Coronary artery (tissue), 2 donors: Measurements from ENCODE around the gene AMBP.

ENCODE experiments used
- DNase-seq: peaks from one replicate; pipeline ENCODE4 v3.0.0-alpha.2; 2017; ENCODE audit warnings: low spot score
- H3K27ac ChIP-seq, 2 donors: fragments of 200-600 bp; sonication (generic); one replicate each; pipeline ENCODE4 v1.5.1; 2016 to 2019
- H3K4me3 ChIP-seq: fragments of 200-600 bp; sonication (generic); 2 replicates; pipeline ENCODE4 v1.5.1; 2016; ENCODE audit warnings: mild to moderate bottlenecking, moderate library complexity
- CTCF ChIP-seq: fragments of 200-600 bp; sonication (generic); IDR thresholded peaks from one replicate; pipeline ENCODE4 v1.5.1; 2019; ENCODE audit warnings: antibody characterized with exemption

Gene AMBP

GRCh38 chr9:114029311-114030170 lies 48.6 kb downstream of the AMBP start:
- TF ChIP-seq CTCF = no peak
- Histone ChIP-seq H3K4me3 (no peak overlapping the region), H3K27ac (no peak overlapping the region)
- peak; percentile 31 for DNase-seq

DNA sequence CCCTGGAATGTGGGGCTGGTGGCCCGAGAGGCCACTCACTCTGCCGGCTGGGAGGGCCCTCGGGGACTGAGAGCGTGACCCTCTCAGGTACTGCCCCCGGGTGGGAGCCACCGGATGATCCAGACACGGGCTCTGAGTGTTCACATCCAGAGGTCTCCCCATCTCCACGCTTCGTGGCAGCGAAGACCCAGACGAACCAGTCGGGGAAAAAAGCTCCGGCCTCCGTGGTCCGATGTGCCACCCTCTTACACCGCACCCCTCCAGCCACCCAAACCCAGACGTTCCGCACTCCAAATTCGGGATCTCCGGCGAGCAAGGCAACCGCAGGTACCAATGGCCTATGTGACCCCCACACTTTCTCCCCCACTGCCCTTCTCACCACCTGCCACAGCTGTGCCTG lies 49.5 kb downstream of the AMBP start:
- peak; percentile 45 for DNase-seq
- no peak overlapping the region for H3K4me3 ChIP-seq
- TF ChIP-seq CTCF = no peak
- H3K27ac ChIP-seq = no peak overlapping the region

DNA sequence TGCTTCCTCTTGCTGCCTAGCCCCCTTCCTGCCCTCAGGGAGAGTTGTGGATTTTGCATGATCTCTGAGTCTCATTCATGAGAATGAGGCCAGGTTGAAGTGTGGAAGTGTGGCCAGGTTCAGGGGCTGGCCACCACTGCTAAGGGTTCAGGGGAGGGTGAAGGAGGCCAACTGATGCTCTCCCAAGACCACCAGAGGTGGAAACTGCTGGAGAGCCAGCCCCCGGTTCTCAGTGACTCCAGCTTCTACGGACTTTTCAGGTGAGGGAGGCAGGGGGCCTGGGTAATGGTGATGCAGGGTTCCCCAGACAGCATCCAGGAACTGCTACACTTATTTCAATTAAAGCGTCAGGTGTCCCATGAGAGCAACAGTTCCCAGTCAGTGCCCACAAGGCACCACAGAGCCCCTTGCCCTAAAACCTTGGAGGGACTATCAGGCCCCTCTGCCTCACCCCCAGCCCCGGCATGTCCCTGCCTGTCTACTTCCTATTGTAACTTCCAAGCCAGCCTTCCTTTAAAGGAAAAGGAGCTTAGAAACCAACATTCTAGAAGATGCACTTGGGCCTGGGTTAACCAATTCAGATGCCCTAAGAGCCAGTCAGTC lies 50.1 kb downstream of the AMBP start:
- DNase-seq = peak; percentile 43
- no peak overlapping the region for H3K27ac ChIP-seq
- no peak for TF ChIP-seq CTCF
- H3K4me3 ChIP-seq = no peak overlapping the region

GRCh38 chr9:114027159-114027862 lies 50.8 kb downstream of the AMBP start:
- Histone ChIP-seq H3K27ac (no peak overlapping the region), H3K4me3 (no peak overlapping the region)
- DNase-seq = peak; percentile 66
- no peak for TF ChIP-seq CTCF

GRCh38 chr9:114026335-114026734 lies 51.8 kb downstream of the AMBP start:
- no peak for TF ChIP-seq CTCF
- Histone ChIP-seq H3K4me3 (no peak overlapping the region), H3K27ac (no peak overlapping the region)
- DNase-seq = peak; percentile 49

DNA sequence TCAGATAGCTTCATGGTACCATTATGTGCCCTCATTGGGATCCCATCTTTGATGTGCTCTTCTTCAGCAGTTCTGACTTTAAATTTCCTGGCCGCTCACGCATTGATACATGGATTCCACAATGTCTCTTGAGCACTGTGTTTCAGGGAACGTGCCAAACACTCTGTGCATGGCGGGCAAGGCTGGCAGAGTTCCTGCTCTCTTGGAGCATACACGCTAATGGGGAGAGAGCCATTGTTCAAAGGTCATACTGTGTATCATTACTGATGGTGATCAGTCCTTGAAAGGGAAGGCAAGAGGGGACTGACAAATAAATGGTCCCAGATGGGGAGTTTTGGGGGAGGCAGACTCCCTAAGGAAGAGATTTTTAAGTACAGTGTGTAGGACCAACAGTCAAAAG lies 52.3 kb downstream of the AMBP start:
- no peak for TF ChIP-seq CTCF
- peak; percentile 41 for DNase-seq
- no peak overlapping the region for H3K4me3 ChIP-seq
- no peak overlapping the region for H3K27ac ChIP-seq
